IPS-15b (cell line): ENCODE measurements around the gene ADGRG2.
"Not testable (repeated sequence)": the region's sequence is repeated elsewhere in the genome, so short reads cannot be mapped to it uniquely, and the experiment has no call there.

Experiments used
- H3K27me3 ChIP-seq: one replicate; pipeline ENCODE4 v1.6.1; 2013; ENCODE audit warnings: low read length; ENCODE audit not compliant: control insufficient read depth, insufficient read depth
- H3K36me3 ChIP-seq: one replicate; pipeline ENCODE4 v1.6.1; 2013; ENCODE audit warnings: low read length; ENCODE audit not compliant: control insufficient read depth, insufficient read depth
- H3K4me1 ChIP-seq: one replicate; pipeline ENCODE4 v1.6.1; 2013; ENCODE audit warnings: mild to moderate bottlenecking, low read length; ENCODE audit not compliant: control insufficient read depth, insufficient read depth
- H3K4me3 ChIP-seq: one replicate; pipeline ENCODE4 v1.5.1; 2013; ENCODE audit warnings: low read depth, low read length
- H3K9ac ChIP-seq: one replicate; pipeline ENCODE4 v1.6.1; 2013; ENCODE audit warnings: low read depth, mild to moderate bottlenecking, low read length
- H3K9me3 ChIP-seq: one replicate; pipeline ENCODE4 v1.6.1; 2013; ENCODE audit warnings: mild to moderate bottlenecking, low read length; ENCODE audit not compliant: control insufficient read depth, insufficient read depth

ADGRG2 gene

DNA sequence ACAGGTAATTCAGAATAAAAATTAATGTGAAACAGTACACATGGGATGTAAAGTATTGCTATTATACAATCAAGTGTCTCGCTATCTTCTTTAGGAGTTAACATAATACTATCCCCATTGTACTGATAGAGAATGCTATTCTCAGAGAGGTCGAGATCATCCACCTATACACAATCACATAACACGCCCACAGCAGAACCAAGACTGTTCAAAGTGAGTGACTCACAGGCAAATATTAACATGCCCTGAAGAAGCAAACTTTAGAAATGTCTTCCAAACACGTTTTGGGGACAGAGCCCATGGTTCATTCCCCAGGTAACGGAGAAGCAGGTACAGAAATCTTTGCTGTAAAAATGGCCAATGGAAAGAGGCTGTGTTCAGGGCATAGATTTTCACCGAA lies 88.2 kb downstream of the ADGRG2 start:
- H3K4me3 ChIP-seq, result no peak overlapping the region
- no peaks in the 10 kb centered on the region for H3K27me3 ChIP-seq
- no peak overlapping the region for H3K9ac ChIP-seq
- H3K36me3 ChIP-seq, result no peaks in the 10 kb centered on the region
- no peaks in the 10 kb centered on the region for H3K9me3 ChIP-seq
- H3K4me1 ChIP-seq, result no peaks in the 10 kb centered on the region

DNA sequence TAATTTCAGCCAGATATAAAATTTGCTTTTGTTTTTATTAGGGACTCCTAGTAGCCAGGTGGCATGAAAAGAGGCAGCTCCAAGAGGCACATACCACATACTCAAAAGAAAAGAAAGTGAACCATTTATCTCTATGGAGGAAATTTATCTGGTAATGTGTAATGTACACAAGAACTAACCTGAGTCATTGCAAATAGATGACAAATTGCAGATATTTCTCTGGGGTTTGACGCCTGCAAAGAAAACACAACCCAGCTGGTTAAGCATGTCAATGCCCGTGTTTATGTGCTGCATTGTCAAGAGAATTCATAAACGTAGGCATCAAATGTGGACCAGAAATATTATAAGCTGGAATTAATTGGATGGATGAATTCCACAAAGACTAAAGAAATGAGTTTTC lies 91.5 kb downstream of the ADGRG2 start:
- H3K4me1 ChIP-seq, result no peaks in the 10 kb centered on the region
- no peaks in the 10 kb centered on the region for H3K27me3 ChIP-seq
- no peak overlapping the region for H3K9ac ChIP-seq

DNA sequence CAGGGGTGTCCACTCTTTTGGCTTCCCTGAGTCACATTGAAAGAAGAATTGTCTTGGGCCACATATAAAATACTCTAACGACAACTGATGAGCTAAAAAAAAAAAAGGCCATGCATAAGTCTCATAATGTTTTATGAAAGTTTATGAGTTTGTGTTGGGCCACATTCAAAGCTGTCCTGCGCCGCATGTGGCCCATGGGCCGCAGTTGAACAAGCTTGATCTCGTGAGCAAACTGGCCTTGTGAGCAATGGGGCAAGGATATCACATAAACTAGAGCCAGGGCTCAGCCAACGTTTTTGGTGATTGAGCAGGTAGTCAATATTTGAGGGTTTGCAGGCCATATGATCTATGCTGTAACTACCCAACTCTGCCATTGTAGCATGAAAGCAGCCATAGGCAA lies 93.7 kb downstream of the ADGRG2 start:
- Histone ChIP-seq H3K4me3 (no peak overlapping the region), H3K9ac (no peak overlapping the region), H3K27me3 (no peaks in the 10 kb centered on the region), H3K4me1 (no peaks in the 10 kb centered on the region), H3K9me3 (no peaks in the 10 kb centered on the region), H3K36me3 (no peaks in the 10 kb centered on the region)

More for the DNA sequence above, 91.5 kb downstream of the ADGRG2 start:
- Histone ChIP-seq H3K9me3 (no peaks in the 10 kb centered on the region), H3K4me3 (no peak overlapping the region), H3K36me3 (no peaks in the 10 kb centered on the region)

DNA sequence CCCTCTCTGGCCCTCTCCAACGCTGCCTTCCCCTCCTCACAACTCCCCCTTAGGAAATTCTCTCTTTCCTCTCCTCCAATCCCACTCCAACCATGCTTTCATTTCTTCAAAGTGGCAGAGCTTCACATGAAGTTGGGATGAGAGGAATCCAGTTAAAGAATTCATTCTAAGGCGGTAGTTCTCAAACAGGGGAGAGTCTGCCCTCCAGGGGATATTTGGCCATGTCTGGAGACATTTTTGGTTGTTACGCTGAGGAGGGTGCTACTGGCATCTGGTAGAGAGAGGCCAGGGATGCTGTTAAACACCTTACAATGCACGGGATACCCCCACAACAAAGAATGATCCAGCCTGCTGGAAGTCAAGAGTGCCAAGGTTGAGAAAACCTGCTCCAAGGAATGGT lies 97.9 kb downstream of the ADGRG2 start:
- Histone ChIP-seq H3K36me3 (no peaks in the 10 kb centered on the region), H3K27me3 (no peaks in the 10 kb centered on the region), H3K9ac (no peak overlapping the region), H3K9me3 (no peaks in the 10 kb centered on the region), H3K4me3 (no peak overlapping the region), H3K4me1 (no peaks in the 10 kb centered on the region)

DNA sequence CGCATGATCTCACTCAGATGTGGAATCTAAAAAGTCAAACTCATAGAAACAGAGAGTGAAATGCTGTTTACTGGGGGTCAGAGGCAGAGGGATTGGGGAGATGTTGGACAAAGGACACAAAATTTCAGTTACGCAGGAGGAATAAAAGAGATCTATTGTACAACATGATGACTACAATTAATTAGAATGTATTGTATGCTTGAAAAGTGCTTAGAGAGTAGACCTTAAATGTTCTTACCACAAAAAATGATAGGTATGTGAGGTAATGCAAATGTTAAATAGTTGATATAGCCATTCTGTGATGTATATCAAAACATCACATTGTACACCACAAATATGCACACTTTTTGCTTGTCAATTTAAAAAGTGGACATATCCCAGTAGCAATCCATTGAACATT lies 102.3 kb downstream of the ADGRG2 start:
- no peak overlapping the region for H3K4me3 ChIP-seq
- H3K4me1 ChIP-seq, result no peaks in the 10 kb centered on the region
- H3K27me3 ChIP-seq, result no peaks in the 10 kb centered on the region
- H3K9ac ChIP-seq, result no peak overlapping the region
- no peaks in the 10 kb centered on the region for H3K36me3 ChIP-seq
- no peaks in the 10 kb centered on the region for H3K9me3 ChIP-seq

DNA sequence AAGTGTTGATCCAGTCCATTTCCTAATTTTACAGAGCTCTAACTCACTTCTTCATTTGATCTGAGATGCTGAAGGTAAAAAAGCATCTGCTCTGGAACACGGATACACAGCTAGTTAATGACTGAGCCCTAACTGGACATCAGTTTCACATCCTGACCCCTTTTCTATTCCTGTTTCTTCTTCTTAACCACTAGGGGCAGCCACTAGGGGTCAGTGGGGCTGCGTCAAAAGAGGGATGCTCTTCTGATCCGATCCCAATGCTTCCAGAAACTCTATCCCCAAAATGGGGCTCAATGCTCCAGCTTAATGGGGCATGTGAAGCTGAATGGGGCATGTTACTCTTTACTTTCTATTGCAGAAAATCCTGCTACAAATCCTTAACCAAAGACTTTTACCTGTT lies 105.0 kb downstream of the ADGRG2 start:
- no peak overlapping the region for H3K4me3 ChIP-seq
- no peaks in the 10 kb centered on the region for H3K9me3 ChIP-seq
- no peaks in the 10 kb centered on the region for H3K36me3 ChIP-seq
- no peak overlapping the region for H3K9ac ChIP-seq
- H3K4me1 ChIP-seq, result no peaks in the 10 kb centered on the region
- no peaks in the 10 kb centered on the region for H3K27me3 ChIP-seq

DNA sequence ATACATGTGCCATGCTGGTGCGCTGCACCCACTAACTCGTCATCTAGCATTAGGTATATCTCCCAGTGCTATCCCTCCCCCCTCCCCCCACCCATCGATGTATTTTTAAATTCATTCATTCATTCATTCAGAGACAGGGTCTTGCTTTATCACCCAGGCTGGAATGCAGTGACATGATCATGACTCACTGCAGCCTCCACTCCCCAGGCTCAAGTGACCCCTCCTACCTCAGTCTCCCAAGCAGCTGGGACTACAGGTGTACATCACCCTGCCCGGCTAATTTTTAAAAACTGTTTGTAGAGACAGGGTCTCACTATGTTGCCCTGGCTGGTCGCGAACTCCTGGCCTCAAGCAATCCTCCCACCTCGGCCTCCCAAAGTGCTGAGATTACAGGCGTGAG lies 105.7 kb downstream of the ADGRG2 start:
- H3K9me3 ChIP-seq, H3K27me3 ChIP-seq, H3K36me3 ChIP-seq, H3K9ac ChIP-seq, H3K4me3 ChIP-seq, H3K4me1 ChIP-seq: not testable (repeated sequence)

DNA sequence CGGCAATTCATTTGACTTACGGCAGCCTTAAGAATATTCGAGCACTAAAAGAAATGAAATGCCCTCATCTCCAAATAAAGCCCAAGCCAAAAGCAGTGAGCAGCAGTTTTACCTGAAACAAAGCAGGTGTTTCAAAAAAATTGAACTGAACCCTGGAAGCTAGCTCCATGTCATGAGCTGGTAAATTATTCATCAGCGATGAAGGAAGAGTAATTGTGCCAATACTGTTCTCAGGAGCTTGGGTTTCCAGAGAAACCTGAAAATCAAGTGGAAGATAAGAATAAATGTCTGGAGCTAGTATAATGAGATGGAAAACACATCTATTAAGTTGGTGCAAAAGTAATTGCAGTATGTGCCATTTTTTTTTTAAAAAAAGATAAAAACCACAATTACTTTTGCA lies 114.4 kb downstream of the ADGRG2 start:
- Histone ChIP-seq H3K27me3 (no peaks in the 10 kb centered on the region), H3K36me3 (peaks cover 7% of the 10 kb centered on the region), H3K4me1 (no peaks in the 10 kb centered on the region), H3K9ac (no peak overlapping the region), H3K9me3 (no peaks in the 10 kb centered on the region), H3K4me3 (no peak overlapping the region)

DNA sequence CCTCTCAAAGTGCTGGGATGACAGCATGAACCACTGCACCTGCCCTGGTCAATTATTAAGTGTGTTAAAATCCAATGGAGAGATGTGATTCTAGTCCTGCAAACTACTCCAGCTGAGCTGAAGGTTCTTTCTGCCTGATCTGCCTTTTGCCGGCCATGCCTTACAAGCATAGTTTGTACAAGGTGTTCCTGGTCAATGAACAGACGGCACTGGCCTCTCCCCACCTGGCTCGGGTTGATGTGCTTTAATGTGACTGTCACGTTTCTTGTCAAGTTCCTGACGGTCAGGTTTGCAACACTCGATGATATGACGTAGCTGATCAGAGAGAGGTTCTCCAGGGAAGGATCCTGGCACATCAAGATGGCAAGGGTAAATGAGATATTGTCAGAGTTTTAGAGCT lies 115.3 kb downstream of the ADGRG2 start:
- Histone ChIP-seq H3K9me3 (no peaks in the 10 kb centered on the region), H3K27me3 (no peaks in the 10 kb centered on the region), H3K36me3 (peaks cover 7% of the 10 kb centered on the region), H3K9ac (no peak overlapping the region), H3K4me3 (no peak overlapping the region), H3K4me1 (no peaks in the 10 kb centered on the region)

DNA sequence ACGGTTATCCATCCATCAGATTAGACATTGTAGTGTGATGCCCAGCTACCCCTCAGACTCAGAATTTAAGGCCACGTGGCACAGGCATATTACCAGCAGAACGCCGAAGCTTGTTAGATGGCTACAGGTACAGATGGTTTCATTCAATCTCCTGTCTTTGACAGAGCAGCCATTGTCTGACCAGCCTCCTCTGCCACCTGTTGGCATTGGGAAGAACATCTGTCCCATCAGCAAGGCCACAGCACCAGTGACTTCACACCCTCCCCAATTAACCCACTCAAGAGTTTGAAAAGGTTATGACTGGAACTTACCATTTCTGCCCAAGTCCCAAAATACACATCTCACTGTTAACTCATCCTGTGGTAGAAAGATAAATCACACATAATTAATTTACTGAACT lies 116.4 kb downstream of the ADGRG2 start:
- Histone ChIP-seq H3K4me1 (no peaks in the 10 kb centered on the region), H3K9me3 (no peaks in the 10 kb centered on the region), H3K9ac (no peak overlapping the region), H3K27me3 (no peaks in the 10 kb centered on the region), H3K36me3 (peaks cover 7% of the 10 kb centered on the region), H3K4me3 (no peak overlapping the region)

DNA sequence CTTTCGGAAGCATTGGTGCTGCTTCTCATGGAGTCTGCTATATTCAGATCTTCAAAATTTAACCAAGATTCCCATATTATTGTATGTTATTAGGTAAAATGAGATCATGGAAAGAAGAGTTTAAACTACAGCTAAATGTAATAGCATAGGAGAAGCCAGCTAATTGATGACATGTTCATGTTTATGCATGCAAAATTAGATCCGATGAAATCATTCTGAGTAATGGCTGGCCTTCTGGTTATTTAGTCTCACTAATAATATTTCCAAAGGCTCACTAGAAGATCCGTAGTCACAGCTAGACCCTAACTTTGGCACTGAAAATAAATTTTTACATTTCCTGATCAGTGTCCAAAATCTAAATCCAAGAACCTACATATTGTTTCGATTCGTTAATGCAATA lies 118.5 kb downstream of the ADGRG2 start:
- peaks cover 7% of the 10 kb centered on the region for H3K36me3 ChIP-seq
- no peaks in the 10 kb centered on the region for H3K27me3 ChIP-seq
- H3K4me1 ChIP-seq, result no peaks in the 10 kb centered on the region
- H3K4me3 ChIP-seq, result no peak overlapping the region
- no peaks in the 10 kb centered on the region for H3K9me3 ChIP-seq
- H3K9ac ChIP-seq, result no peak overlapping the region

DNA sequence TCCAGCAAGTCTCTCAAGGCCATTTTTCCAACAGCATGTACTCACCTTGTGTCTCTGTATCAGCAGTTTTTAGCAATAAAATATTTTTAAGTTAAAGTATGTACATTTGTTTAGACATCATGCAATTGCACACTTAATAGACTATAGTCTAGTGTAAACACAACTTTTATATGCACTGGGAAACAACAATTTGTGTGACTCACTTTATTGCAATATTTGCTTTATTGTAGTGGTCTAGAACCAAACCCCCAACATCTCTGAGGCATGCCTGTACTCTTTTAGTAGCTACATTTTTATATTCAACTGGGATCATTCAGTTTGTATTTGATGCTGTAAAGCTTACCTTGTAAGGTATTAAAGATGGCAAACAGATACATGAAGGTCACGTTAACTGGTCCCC lies 123.6 kb downstream of the ADGRG2 start:
- H3K9ac ChIP-seq, result no peak overlapping the region
- H3K9me3 ChIP-seq, result no peaks in the 10 kb centered on the region
- no peaks in the 10 kb centered on the region for H3K36me3 ChIP-seq
- no peaks in the 10 kb centered on the region for H3K27me3 ChIP-seq
- peaks cover 8% of the 10 kb centered on the region for H3K4me1 ChIP-seq
- no peak overlapping the region for H3K4me3 ChIP-seq

DNA sequence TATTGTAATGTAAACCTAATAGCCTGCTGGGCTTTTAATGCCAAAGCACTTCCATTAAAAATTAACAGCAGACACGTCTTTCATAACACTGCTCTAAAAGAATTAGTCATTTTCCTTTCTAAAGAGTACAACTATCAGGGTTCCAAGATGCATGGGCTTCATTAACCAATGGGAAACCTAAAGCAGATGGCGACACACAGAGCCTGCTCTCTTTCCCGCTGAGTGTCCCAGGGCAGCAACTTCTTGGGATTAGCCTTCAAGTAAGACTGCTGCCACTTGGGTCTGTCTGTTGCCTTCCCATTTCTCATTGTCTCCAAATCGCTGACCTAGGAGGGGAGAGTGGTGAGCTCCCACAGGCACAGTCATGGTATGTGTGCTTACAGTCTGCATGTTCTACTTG lies 124.4 kb downstream of the ADGRG2 start:
- Histone ChIP-seq H3K36me3 (no peaks in the 10 kb centered on the region), H3K9me3 (no peaks in the 10 kb centered on the region), H3K9ac (no peak overlapping the region), H3K4me1 (peaks cover 8% of the 10 kb centered on the region), H3K4me3 (no peak overlapping the region), H3K27me3 (no peaks in the 10 kb centered on the region)
